ENCODE results near the gene PWWP3B.
"Not testable (repeated sequence)": the region's sequence is repeated elsewhere in the genome, so short reads cannot be mapped to it uniquely, and the experiment has no call there.

PWWP3B gene

GRCh38 chrX:106168107-106168506, at the start of gene PWWP3B:
PWWP3B (plus strand) TSS chrX:106168305; CDS start chrX:106205433, 37,128 bp downstream.
- DNase-seq: no peak

- DNase-seq: no peak
Observed at GRCh38 chrX:106139048-106139447, 29.1 kb upstream of the PWWP3B start.

DNA sequence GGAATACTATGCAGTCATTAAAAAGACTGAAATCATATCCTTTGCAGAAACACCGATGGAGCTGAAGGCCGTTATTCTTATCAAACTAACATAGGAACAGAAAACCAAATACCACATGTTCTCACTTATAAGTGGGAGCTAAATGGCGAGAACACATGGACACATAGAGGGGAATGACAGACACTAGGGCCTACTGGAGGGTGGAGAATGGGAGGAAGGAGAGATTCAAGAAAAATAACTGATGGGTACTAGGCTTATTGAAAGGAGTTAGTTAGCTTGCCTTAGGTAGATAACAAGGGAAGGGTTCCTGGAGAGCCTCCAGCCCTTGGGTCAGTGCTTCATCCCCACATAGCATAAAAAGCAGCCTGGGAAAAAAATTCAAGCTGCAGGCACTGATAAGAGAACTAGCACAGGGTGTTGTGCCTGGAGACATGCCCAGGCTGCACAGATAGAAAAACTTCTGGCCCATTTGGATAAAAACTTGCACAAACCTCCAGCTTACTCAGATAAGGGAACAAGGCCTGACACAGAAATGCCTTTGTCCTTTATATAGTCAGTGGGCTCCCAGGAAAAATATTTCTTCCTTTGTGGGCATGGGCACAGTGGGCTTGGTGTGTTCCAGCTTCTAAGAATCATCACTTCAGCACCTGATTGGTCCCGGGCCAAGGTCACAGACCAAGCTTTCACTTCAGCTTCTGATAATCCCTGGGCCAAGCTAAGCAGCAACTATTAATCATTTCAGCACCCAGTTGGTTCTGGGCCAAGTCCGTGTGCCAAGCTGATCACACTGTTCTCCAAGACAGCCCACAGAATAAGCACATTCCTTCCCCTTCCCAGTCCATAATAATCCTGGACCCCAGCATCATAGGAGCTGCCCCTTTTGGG, 23.1 kb upstream of the PWWP3B start:
- DNase-seq: no peak

- DNase-seq: no peak
Observed at GRCh38 chrX:106150701-106151100, 17.4 kb upstream of the PWWP3B start.

- no peak for DNase-seq
Observed at GRCh38 chrX:106159861-106160282, 8.2 kb upstream of the PWWP3B start.

GRCh38 chrX:106170318-106170717, 2.2 kb downstream of the PWWP3B start:
- DNase-seq: no peak

DNA sequence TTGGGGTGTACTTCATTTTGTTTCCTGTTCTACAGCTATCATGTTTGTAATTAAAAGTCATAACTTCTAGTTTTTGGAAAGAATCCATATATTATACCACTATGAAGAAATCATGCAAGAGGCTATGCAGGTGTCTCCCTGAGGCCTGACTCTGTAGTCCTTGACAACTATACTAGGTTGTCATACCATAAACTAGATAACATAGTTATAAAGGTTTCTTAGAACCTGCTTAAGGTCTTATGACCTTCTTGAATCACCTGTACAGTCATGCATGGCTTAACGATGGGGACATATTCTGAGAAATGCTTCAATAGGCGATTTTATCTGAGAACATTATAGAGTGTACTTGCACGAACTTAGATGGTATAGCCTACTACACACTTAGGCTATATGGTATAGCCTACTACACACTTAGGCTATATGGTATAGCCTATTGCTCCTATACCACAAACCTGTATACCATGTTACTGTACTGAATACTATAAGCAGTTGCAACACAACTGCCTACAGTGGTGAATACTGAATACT, 3.3 kb downstream of the PWWP3B start:
- no peak for DNase-seq

GRCh38 chrX:106177106-106177981, 9.2 kb downstream of the PWWP3B start:
- no peak for DNase-seq

GRCh38 chrX:106177982-106178321, 9.8 kb downstream of the PWWP3B start:
- DNase-seq: no peak

DNA sequence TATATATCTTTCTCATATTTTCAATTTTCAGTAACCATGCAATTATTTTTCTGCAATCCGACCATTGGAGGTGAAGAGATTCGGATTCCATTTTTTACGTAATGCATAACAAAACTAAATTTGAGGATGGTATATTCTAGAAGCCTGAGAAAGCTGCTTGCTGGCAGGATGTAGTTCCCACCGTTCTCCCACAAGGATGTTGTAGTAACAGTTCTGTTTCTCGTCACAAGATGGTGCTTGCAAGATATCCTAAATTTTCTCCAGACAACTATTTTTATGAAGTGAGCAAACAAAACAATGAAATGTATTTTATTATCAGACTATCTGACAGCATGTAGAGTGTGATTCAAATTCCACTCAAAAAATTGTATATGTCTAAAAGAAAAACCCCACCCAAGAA, 10.7 kb downstream of the PWWP3B start:
- DNase-seq: no peak

- DNase-seq: not testable (repeated sequence)
Observed at GRCh38 chrX:106183685-106184084, 15.6 kb downstream of the PWWP3B start.

- no peak for DNase-seq
Observed at GRCh38 chrX:106201502-106202178, 33.5 kb downstream of the PWWP3B start.

DNA sequence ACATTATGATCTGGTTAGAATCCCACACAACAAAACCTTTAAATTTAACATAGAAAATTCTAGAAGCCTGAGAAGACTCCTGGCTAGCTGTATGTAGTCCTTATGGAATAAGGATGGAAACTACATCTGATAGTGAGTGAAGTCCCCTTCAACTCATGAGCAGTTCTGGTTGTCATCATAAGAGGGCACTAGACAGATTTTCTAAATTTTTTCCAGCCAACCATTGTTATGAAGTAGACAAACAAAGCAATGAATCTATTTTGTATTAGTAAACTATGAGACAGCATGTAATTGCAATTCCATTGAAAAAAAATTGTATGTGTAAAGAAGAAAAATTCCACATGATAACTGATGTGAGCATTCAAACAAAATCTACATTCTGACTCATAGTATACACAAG, 35.2 kb downstream of the PWWP3B start:
- no peak for DNase-seq

DNA sequence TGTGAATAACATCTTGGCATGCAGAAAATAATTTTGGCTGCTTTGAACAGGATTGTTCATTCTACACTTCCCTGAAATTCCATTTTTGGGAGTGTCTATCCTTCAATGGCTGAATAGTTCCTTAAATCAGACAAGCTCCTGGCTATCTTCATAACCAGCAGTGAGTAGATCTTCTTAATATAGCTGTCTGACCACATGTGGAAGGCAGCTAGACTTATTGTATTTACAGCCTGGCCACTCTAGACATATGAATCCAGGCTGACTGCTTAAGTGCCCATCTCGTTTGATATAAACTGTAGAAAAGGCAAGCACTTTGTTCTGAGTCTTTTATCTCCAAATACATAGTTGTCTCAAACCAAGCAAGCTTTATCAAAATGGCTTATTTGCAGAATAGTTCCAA, 40.0 kb downstream of the PWWP3B start:
- no peak for DNase-seq

Measured in stimulated activated CD4-positive, alpha-beta T cell treated with anti-CD3 and anti-CD28 coated beads, Interleukin-4, amount 100 ng/mL, for 4 hours (primary cell).